Stimulated activated naive CD8-positive, alpha-beta T cell treated with anti-CD3 and anti-CD28 coated beads, Interleukin-15, Interleukin-2, amounts not matched to agents 100 ng/mL and 50 ng/mL, for 24 hours (primary cell): ENCODE data around the gene C2orf72.
A peak's percentile ranks its signal among the peaks of the same experiment; 100 is the strongest.

Experiments used
- H3K27ac Mint-ChIP-seq: one replicate; pipeline ENCODE4 v1.8.0; 2021; ENCODE audit warnings: mild to moderate bottlenecking, mixed read lengths
- H3K27me3 Mint-ChIP-seq: one replicate; pipeline ENCODE4 v1.8.0; 2021; ENCODE audit warnings: mixed read lengths
- H3K36me3 Mint-ChIP-seq: one replicate; pipeline ENCODE4 v1.8.0; 2021; ENCODE audit warnings: low read depth, mixed read lengths
- H3K4me1 Mint-ChIP-seq: one replicate; pipeline ENCODE4 v1.8.0; 2021; ENCODE audit warnings: low read depth, mixed read lengths
- H3K4me3 Mint-ChIP-seq: one replicate; pipeline ENCODE4 v1.8.0; 2021; ENCODE audit warnings: mild to moderate bottlenecking, mixed read lengths
- H3K9me3 Mint-ChIP-seq: one replicate; pipeline ENCODE4 v1.8.0; 2021; ENCODE audit warnings: mixed read lengths

Gene C2orf72

GRCh38 chr2:231047274-231047922 lies 10.1 kb downstream of the C2orf72 start:
- Mint-ChIP-seq H3K36me3 (no peaks in the 10 kb centered on the region), H3K27ac (no peak overlapping the region), H3K9me3 (no peaks in the 10 kb centered on the region), H3K4me1 (peaks cover 3% of the 10 kb centered on the region), H3K4me3 (no peak overlapping the region), H3K27me3 (peaks cover 19% of the 10 kb centered on the region)

GRCh38 chr2:231047923-231048915 lies 10.9 kb downstream of the C2orf72 start:
- H3K27me3 Mint-ChIP-seq: peaks cover 21% of the 10 kb centered on the region
- peaks cover 11% of the 10 kb centered on the region for H3K4me1 Mint-ChIP-seq
- H3K9me3 Mint-ChIP-seq: no peaks in the 10 kb centered on the region
- H3K27ac Mint-ChIP-seq: no peak overlapping the region
- no peaks in the 10 kb centered on the region for H3K36me3 Mint-ChIP-seq
- H3K4me3 Mint-ChIP-seq: no peak overlapping the region

- Mint-ChIP-seq H3K4me1 (peaks cover 21% of the 10 kb centered on the region), H3K4me3 (no peak overlapping the region), H3K9me3 (no peaks in the 10 kb centered on the region), H3K27me3 (peaks cover 24% of the 10 kb centered on the region), H3K27ac (no peak overlapping the region), H3K36me3 (no peaks in the 10 kb centered on the region)
Measured at GRCh38 chr2:231049286-231050017, 12.1 kb downstream of the C2orf72 start.

- H3K36me3 Mint-ChIP-seq: no peaks in the 10 kb centered on the region
- no peaks in the 10 kb centered on the region for H3K9me3 Mint-ChIP-seq
- peaks cover 24% of the 10 kb centered on the region for H3K27me3 Mint-ChIP-seq
- H3K27ac Mint-ChIP-seq: no peak overlapping the region
- no peak overlapping the region for H3K4me3 Mint-ChIP-seq
- peaks cover 21% of the 10 kb centered on the region for H3K4me1 Mint-ChIP-seq
Measured at GRCh38 chr2:231050018-231050901, 12.9 kb downstream of the C2orf72 start.

GRCh38 chr2:231051116-231051515 lies 13.8 kb downstream of the C2orf72 start:
- Mint-ChIP-seq H3K27me3 (peaks cover 24% of the 10 kb centered on the region), H3K4me3 (no peak overlapping the region), H3K36me3 (no peaks in the 10 kb centered on the region)

GRCh38 chr2:231052494-231053451 lies 15.4 kb downstream of the C2orf72 start:
- peaks cover 3% of the 10 kb centered on the region for H3K36me3 Mint-ChIP-seq
- peaks cover 22% of the 10 kb centered on the region for H3K27me3 Mint-ChIP-seq
- H3K4me1 Mint-ChIP-seq: peaks cover 28% of the 10 kb centered on the region
- H3K9me3 Mint-ChIP-seq: no peaks in the 10 kb centered on the region
- H3K27ac Mint-ChIP-seq: peak overlapping the region; percentile 55
- H3K4me3 Mint-ChIP-seq: peak overlapping the region; percentile 85

More at GRCh38 chr2:231051116-231051515, 13.8 kb downstream of the C2orf72 start:
- no peaks in the 10 kb centered on the region for H3K9me3 Mint-ChIP-seq
- H3K4me1 Mint-ChIP-seq: peaks cover 24% of the 10 kb centered on the region
- H3K27ac Mint-ChIP-seq: no peak overlapping the region

- H3K36me3 Mint-ChIP-seq: peaks cover 9% of the 10 kb centered on the region
- H3K9me3 Mint-ChIP-seq: no peaks in the 10 kb centered on the region
- H3K4me3 Mint-ChIP-seq: no peak overlapping the region
- H3K4me1 Mint-ChIP-seq: peaks cover 39% of the 10 kb centered on the region
- no peak overlapping the region for H3K27ac Mint-ChIP-seq
- H3K27me3 Mint-ChIP-seq: peaks cover 19% of the 10 kb centered on the region
Measured at GRCh38 chr2:231053846-231054245, 16.5 kb downstream of the C2orf72 start.

GRCh38 chr2:231056453-231057416 lies 19.4 kb downstream of the C2orf72 start, which contains the start of gene PSMD1:
PSMD1 (plus strand) TSS chr2:231056867; CDS start chr2:231057026, 159 bp downstream.
- peak within 1 kb of the TSS; percentile 100 for H3K27ac Mint-ChIP-seq
- H3K9me3 Mint-ChIP-seq: no peaks in the 10 kb centered on the region
- peaks cover 9% of the 10 kb centered on the region for H3K27me3 Mint-ChIP-seq
- peaks cover 61% of the 10 kb centered on the region for H3K4me1 Mint-ChIP-seq
- H3K4me3 Mint-ChIP-seq: peak within 1 kb of the TSS; percentile 91
- peaks cover 19% of the 10 kb centered on the region for H3K36me3 Mint-ChIP-seq

- peak overlapping the region; percentile 91 for H3K4me3 Mint-ChIP-seq
- H3K36me3 Mint-ChIP-seq: peaks cover 28% of the 10 kb centered on the region
- H3K27me3 Mint-ChIP-seq: peaks cover 4% of the 10 kb centered on the region
- H3K27ac Mint-ChIP-seq: peak overlapping the region; percentile 81
- peaks cover 56% of the 10 kb centered on the region for H3K4me1 Mint-ChIP-seq
- no peaks in the 10 kb centered on the region for H3K9me3 Mint-ChIP-seq
Measured at GRCh38 chr2:231057590-231057989, 20.3 kb downstream of the C2orf72 start.

GRCh38 chr2:231058761-231059550 lies 21.6 kb downstream of the C2orf72 start:
- peak overlapping the region; percentile 91 for H3K4me3 Mint-ChIP-seq
- H3K27ac Mint-ChIP-seq: peak overlapping the region; percentile 70
- peaks cover 41% of the 10 kb centered on the region for H3K36me3 Mint-ChIP-seq
- H3K27me3 Mint-ChIP-seq: peaks cover 3% of the 10 kb centered on the region
- no peaks in the 10 kb centered on the region for H3K9me3 Mint-ChIP-seq
- H3K4me1 Mint-ChIP-seq: peaks cover 42% of the 10 kb centered on the region

- H3K27ac Mint-ChIP-seq: peak overlapping the region; percentile 62
- H3K9me3 Mint-ChIP-seq: no peaks in the 10 kb centered on the region
Measured at GRCh38 chr2:231059756-231060155, 22.4 kb downstream of the C2orf72 start.

More at GRCh38 chr2:231059756-231060155, 22.4 kb downstream of the C2orf72 start:
- H3K27me3 Mint-ChIP-seq: no peaks in the 10 kb centered on the region
- peak overlapping the region; percentile 18 for H3K4me3 Mint-ChIP-seq
- H3K4me1 Mint-ChIP-seq: peaks cover 39% of the 10 kb centered on the region
- H3K36me3 Mint-ChIP-seq: peaks cover 47% of the 10 kb centered on the region
